ENCODE data around the gene ASCC1.

ASCC1 gene

GRCh38 chr10:72122221-72122620 is 93.9 kb downstream of the ASCC1 start:
- no peak for TF ChIP-seq CTCF (IDR thresholded peaks at IDR 0.05; ENCODE audit: insufficient read depth, low read length, poor library complexity, severe bottlenecking)
- no peak for TF ChIP-seq EZH2phosphoT487 (conservative IDR thresholded peaks at IDR 0.05; ENCODE audit: low read length)
- peaks cover 6% of the 10 kb centered on the region for H3K36me3 ChIP-seq (ENCODE audit: low read length)
- no peaks in the 10 kb centered on the region for H3K9me2 ChIP-seq (replicated peaks; ENCODE audit: insufficient read depth, low read length)
- peaks cover 8% of the 10 kb centered on the region; the same call in 1 of the 2 replicates for H3F3A ChIP-seq (ENCODE audit: insufficient read depth)
- H4K20me1 ChIP-seq (ENCODE audit: low read depth, low read length): no peaks in the 10 kb centered on the region
- H3K27me3 ChIP-seq (ENCODE audit: low read length): no peaks in the 10 kb centered on the region
- no peak overlapping the region for H3K9ac ChIP-seq (ENCODE audit: low read length)
- no peak overlapping the region for H3K4me2 ChIP-seq (ENCODE audit: low read depth, low read length, poor library complexity, severe bottlenecking)
- H3K4me3 ChIP-seq (ENCODE audit: insufficient read depth, low read length, poor library complexity, severe bottlenecking): no peak overlapping the region
- H3K9me3 ChIP-seq (ENCODE audit: insufficient read depth, low read length): no peaks in the 10 kb centered on the region
- H2AFZ ChIP-seq (ENCODE audit: low read depth, low read length, severe bottlenecking): no peak overlapping the region
- no peaks in the 10 kb centered on the region for H3K79me2 ChIP-seq (ENCODE audit: insufficient read depth, low read length)
- no peak overlapping the region for H3K27ac ChIP-seq (ENCODE audit: low read depth, low read length)

GRCh38 chr10:72121389-72121788 is 94.7 kb downstream of the ASCC1 start:
- Histone ChIP-seq H3K27me3 (ENCODE audit: low read length) (no peaks in the 10 kb centered on the region), H3K9me2 (replicated peaks; ENCODE audit: insufficient read depth, low read length) (no peaks in the 10 kb centered on the region), H3K4me3 (ENCODE audit: insufficient read depth, low read length, poor library complexity, severe bottlenecking) (no peak overlapping the region), H3K36me3 (ENCODE audit: low read length) (peaks cover 10% of the 10 kb centered on the region), H4K20me1 (ENCODE audit: low read depth, low read length) (no peaks in the 10 kb centered on the region), H3F3A (ENCODE audit: insufficient read depth) (peaks cover 8% of the 10 kb centered on the region; the same call in 1 of the 2 replicates), H3K79me2 (ENCODE audit: insufficient read depth, low read length) (no peaks in the 10 kb centered on the region), H3K4me2 (ENCODE audit: low read depth, low read length, poor library complexity, severe bottlenecking) (no peak overlapping the region), H3K27ac (ENCODE audit: low read depth, low read length) (no peak overlapping the region), H3K9me3 (ENCODE audit: insufficient read depth, low read length) (no peaks in the 10 kb centered on the region), H2AFZ (ENCODE audit: low read depth, low read length, severe bottlenecking) (no peak overlapping the region), H3K9ac (ENCODE audit: low read length) (no peak overlapping the region)
- TF ChIP-seq EZH2phosphoT487 (conservative IDR thresholded peaks at IDR 0.05; ENCODE audit: low read length): no peak
- no peak for TF ChIP-seq CTCF (IDR thresholded peaks at IDR 0.05; ENCODE audit: insufficient read depth, low read length, poor library complexity, severe bottlenecking)

GRCh38 chr10:72116372-72116771 is 99.7 kb downstream of the ASCC1 start:
- Histone ChIP-seq H2AFZ (ENCODE audit: low read depth, low read length, severe bottlenecking) (no peak overlapping the region), H3K27me3 (ENCODE audit: low read length) (no peaks in the 10 kb centered on the region), H3F3A (ENCODE audit: insufficient read depth) (no peaks in the 10 kb centered on the region), H3K9me3 (ENCODE audit: insufficient read depth, low read length) (no peaks in the 10 kb centered on the region), H3K9ac (ENCODE audit: low read length) (no peak overlapping the region), H3K27ac (ENCODE audit: low read depth, low read length) (no peak overlapping the region), H3K79me2 (ENCODE audit: insufficient read depth, low read length) (no peaks in the 10 kb centered on the region), H4K20me1 (ENCODE audit: low read depth, low read length) (no peaks in the 10 kb centered on the region), H3K9me2 (replicated peaks; ENCODE audit: insufficient read depth, low read length) (no peaks in the 10 kb centered on the region), H3K4me2 (ENCODE audit: low read depth, low read length, poor library complexity, severe bottlenecking) (no peak overlapping the region), H3K4me3 (ENCODE audit: insufficient read depth, low read length, poor library complexity, severe bottlenecking) (no peak overlapping the region), H3K36me3 (ENCODE audit: low read length) (peaks cover 16% of the 10 kb centered on the region)
- TF ChIP-seq EZH2phosphoT487 (conservative IDR thresholded peaks at IDR 0.05; ENCODE audit: low read length): no peak
- no peak for TF ChIP-seq CTCF (IDR thresholded peaks at IDR 0.05; ENCODE audit: insufficient read depth, low read length, poor library complexity, severe bottlenecking)

Data from SU-DHL-6 (cell line).